Chondrocyte (in vitro differentiated cells): ENCODE data around the gene MASP2. TPM values are rescaled to one million over a fixed set of nuclear protein-coding genes. Genes with fewer than 3 reads are reported as not detected.
"Not testable (repeated sequence)": the region's sequence is repeated elsewhere in the genome, so short reads cannot be mapped to it uniquely, and the experiment has no call there.

Source experiments
- DNase-seq: peaks from one replicate; pipeline ENCODE4 v3.0.0; 2021; ENCODE audit warnings: mixed read lengths, low spot score
- H3K27ac Mint-ChIP-seq: one replicate; pipeline ENCODE4 v1.8.0; 2021; ENCODE audit warnings: mild to moderate bottlenecking, moderate library complexity, mixed read lengths; ENCODE audit not compliant: unreplicated experiment
- H3K27me3 Mint-ChIP-seq: 2 replicates; pipeline ENCODE4 v1.8.0; 2021; ENCODE audit warnings: low read depth, mixed read lengths
- H3K36me3 Mint-ChIP-seq: 2 replicates; pipeline ENCODE4 v1.8.0; 2021; ENCODE audit warnings: low read depth, mixed read lengths
- H3K4me1 Mint-ChIP-seq: 2 replicates; pipeline ENCODE4 v1.8.0; 2021; ENCODE audit warnings: low read depth, mild to moderate bottlenecking, mixed read lengths
- H3K4me3 Mint-ChIP-seq: one replicate; pipeline ENCODE4 v1.8.0; 2021; ENCODE audit warnings: mild to moderate bottlenecking, moderate library complexity, mixed read lengths; ENCODE audit not compliant: unreplicated experiment
- H3K9me3 Mint-ChIP-seq: 2 replicates; pipeline ENCODE4 v1.8.0; 2021; ENCODE audit warnings: low read depth, mixed read lengths
- CTCF ChIP-seq: fragments of 200-600 bp; sonication (generic); IDR thresholded peaks from 2 replicates; pipeline ENCODE4 v1.5.0; 2021; ENCODE audit warnings: antibody characterized with exemption, mild to moderate bottlenecking, moderate library complexity
- total RNA-seq: library from RNA; stranded (reverse); gene quantifications from 3 replicates; pipeline ENCODE4 v1.2.1, GENCODE V29; 2021

Gene MASP2
- total RNA-seq, 1 donor from 2014 or later = not detected

GRCh38 chr1:11025618-11026017 is 21.4 kb downstream of the MASP2 start:
- no peak for TF ChIP-seq CTCF
- no peaks in the 10 kb centered on the region for H3K9me3 Mint-ChIP-seq
- DNase-seq = no peak
- H3K36me3 Mint-ChIP-seq = peaks cover 32% of the 10 kb centered on the region
- no peak overlapping the region for H3K27ac Mint-ChIP-seq
- H3K4me1 Mint-ChIP-seq = no peaks in the 10 kb centered on the region
- no peaks in the 10 kb centered on the region for H3K27me3 Mint-ChIP-seq
- no peak overlapping the region for H3K4me3 Mint-ChIP-seq

GRCh38 chr1:11024874-11025203 is 22.2 kb downstream of the MASP2 start:
- no peak for DNase-seq
- Mint-ChIP-seq H3K27ac (no peak overlapping the region), H3K9me3 (no peaks in the 10 kb centered on the region), H3K4me3 (no peak overlapping the region), H3K4me1 (no peaks in the 10 kb centered on the region), H3K36me3 (peaks cover 36% of the 10 kb centered on the region), H3K27me3 (no peaks in the 10 kb centered on the region)
- TF ChIP-seq CTCF = no peak

GRCh38 chr1:11024154-11024873 is 22.7 kb downstream of the MASP2 start:
- Mint-ChIP-seq H3K27me3 (no peaks in the 10 kb centered on the region), H3K4me1 (no peaks in the 10 kb centered on the region), H3K4me3 (no peak overlapping the region), H3K27ac (no peak overlapping the region), H3K9me3 (no peaks in the 10 kb centered on the region), H3K36me3 (peaks cover 36% of the 10 kb centered on the region)
- no peak for TF ChIP-seq CTCF
- DNase-seq = no peak

- Mint-ChIP-seq H3K27me3 (no peaks in the 10 kb centered on the region), H3K9me3 (no peaks in the 10 kb centered on the region), H3K4me1 (peaks cover 2% of the 10 kb centered on the region), H3K36me3 (peaks cover 41% of the 10 kb centered on the region), H3K4me3 (no peak overlapping the region), H3K27ac (no peak overlapping the region)
- no peak for DNase-seq
- no peak for TF ChIP-seq CTCF
These were observed 23.8 kb downstream of the MASP2 start for GRCh38 chr1:11023201-11023600.

GRCh38 chr1:11019971-11020370 is 27.1 kb downstream of the MASP2 start:
- H3K36me3 Mint-ChIP-seq = peaks cover 44% of the 10 kb centered on the region
- DNase-seq = no peak
- no peak overlapping the region for H3K4me3 Mint-ChIP-seq
- no peaks in the 10 kb centered on the region for H3K9me3 Mint-ChIP-seq
- no peak for TF ChIP-seq CTCF
- H3K27me3 Mint-ChIP-seq = no peaks in the 10 kb centered on the region
- no peak overlapping the region for H3K27ac Mint-ChIP-seq
- H3K4me1 Mint-ChIP-seq = peaks cover 6% of the 10 kb centered on the region

GRCh38 chr1:11019358-11019757 is 27.7 kb downstream of the MASP2 start:
- H3K27ac Mint-ChIP-seq, H3K9me3 Mint-ChIP-seq, H3K27me3 Mint-ChIP-seq, DNase-seq, H3K4me3 Mint-ChIP-seq: not testable (repeated sequence)
- Mint-ChIP-seq H3K4me1 (peaks cover 11% of the 10 kb centered on the region), H3K36me3 (peaks cover 46% of the 10 kb centered on the region)
